ENCODE data around the gene LHX1. TPM values are rescaled to one million over a fixed set of nuclear protein-coding genes. Genes with fewer than 3 reads are reported as not detected.

LHX1 gene
- total RNA-seq, 1 experiment from 2014 or later = 2.2 TPM

DNA sequence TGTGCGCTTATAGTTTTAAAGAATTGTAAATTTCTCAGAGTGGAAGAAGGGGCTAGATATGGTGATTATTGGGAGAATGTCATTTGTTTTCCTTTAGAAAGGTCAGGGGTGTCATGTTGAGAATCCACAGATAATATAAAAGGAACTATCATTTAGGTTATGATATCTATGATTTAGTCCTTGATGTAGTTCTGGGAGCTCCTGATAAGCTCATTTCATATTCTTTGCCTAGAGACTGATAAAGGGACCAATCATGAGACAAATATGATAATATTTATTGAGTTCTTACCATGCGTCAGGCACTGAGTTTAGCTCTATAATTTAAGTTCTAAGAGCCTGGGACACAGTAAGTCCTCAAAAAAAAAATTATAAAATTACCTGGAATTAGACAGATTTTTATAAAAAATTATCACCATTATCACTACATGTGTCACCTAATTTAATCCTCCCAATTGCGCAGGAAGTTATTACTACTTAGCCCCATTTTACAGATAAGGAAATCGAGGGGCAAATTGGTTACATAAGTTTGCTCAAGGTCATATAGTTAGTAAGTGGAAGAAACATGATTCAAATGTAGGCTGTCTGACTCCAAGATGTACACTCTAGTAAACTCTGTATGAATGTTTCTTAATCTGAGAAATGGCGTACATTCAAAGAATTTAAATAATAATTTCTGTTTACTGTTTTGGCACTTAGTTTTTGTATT is 14.0 kb downstream of the LHX1 start:
- DNase-seq (ENCODE audit: low read depth) = no peak

DNA sequence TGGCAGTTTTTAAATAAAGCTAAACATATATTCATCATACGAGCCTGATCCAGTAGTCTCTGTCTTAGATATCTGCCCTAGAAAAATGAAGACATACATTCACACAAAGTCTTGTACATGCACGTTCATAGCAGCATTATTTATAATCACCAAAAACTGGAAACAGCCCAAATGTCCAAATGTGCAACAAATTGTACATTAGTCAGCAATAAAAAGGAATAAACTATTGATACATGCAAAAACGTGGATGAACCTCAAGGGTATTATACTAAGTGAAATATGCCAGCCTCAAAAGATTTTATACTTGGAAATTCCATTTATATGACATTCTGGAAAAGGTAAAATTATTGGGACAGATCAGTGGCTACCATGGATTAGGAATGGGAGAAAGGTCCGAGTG is 34.2 kb downstream of the LHX1 start:
- DNase-seq (ENCODE audit: low read depth) = no peak

DNA sequence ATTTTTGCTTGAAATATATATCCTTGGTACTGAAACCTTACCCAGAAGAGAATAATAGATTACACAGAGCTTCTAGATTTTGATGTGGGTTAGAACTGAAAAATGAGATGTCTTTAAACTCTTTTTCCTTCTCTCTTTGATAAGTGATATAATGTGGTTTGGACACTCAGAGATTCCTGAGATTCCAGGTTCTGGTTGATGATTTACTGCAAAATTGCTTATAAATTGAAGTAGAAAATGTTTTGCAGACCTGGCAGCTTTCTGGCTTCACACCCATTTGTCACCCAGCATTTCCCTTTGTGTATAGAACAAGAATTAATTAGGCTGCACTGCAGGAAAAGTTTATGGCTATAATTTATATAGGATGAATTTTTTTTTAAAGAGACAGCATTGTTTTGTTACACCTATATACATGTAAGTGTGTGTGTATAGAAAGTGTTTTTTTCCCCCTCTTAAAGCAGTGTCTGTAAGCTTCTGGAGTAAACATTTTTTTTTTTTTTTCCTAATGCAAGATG is 35.0 kb downstream of the LHX1 start:
- DNase-seq (ENCODE audit: low read depth) = no peak

DNA sequence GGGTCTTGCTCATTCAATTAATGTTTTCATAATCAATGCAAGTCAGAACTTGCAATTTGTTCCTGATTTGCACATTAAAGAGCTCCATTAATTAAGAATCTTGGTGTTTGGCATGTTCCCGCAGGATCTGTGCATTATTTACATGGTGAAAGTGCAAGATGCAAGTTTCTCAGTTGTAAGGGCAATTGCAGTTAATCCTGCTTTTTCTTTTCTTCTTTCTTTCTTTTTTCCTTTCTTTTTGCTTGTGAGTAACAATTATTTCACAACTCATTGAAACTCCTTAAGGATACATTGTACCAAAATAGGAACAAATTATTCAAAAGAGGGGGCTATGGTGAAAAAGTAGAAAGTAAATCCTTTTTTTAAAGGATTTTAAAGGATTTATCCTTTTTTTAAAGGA is 35.6 kb downstream of the LHX1 start:
- no peak for DNase-seq (ENCODE audit: low read depth)

DNA sequence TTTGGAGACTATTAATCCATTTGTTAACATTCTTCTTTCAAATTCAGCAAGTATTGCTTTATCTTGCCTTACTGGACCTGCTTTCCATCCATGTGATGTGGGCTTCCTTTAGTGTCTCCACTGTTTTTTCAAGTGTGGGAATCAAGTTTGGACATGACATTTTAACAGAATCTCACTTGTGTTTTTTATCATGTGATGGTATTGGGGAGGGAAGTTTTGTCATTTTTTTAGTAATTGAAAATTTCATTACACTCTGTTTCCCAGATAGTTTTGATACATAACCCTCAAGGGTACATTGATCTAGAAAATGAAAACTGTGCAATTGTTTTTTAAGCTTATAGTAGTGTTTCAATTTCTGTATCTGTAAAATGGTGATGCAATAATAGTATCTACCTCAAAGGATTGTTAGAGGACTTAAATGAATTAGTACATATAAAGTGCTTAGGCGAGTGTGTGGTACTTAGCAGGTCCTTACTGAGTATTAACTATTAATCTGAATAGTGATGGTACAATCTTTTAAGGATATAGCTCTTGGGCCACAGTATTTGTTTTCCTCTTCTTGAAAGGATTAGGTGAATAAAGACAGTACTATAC is 38.7 kb downstream of the LHX1 start:
- DNase-seq (ENCODE audit: low read depth) = no peak

DNA sequence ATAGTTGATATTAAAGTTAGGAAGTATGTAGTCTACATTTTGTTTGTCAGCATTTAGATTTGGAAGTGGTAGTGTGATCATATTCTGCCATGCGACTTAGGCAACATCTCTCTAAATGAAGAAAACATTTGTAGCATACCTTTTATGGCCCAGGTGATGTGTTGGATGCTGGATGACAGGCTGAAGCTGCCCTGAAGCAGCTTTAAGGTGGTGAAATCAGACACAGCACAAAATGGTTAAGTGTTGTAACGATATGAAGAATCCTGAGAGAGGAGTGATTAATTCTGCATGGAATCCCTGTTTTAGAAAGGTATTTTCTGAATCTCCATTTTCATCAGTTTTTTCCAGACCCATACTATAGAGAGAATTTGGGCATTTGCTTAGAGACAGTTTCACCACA is 39.8 kb downstream of the LHX1 start:
- no peak for DNase-seq (ENCODE audit: low read depth)

DNA sequence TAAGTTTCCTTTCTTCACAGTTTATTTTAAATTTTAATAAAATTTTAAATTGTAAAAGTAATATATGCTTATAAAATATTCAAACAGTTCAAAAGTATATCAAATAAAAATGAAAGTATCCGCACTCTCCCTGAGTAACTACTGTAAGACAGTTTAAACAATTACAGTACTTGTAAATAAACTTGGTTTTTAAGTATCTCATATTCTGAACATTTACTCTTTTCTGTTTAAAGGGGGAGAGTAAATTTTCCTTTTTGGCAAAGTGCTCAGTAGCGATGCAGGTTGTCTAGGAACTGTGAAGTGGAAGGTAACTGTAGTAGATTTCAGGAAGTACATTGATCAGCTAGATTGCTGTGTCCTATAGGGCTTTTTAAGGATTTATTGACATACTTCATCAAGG is 40.3 kb downstream of the LHX1 start:
- DNase-seq (ENCODE audit: low read depth) = no peak

DNA sequence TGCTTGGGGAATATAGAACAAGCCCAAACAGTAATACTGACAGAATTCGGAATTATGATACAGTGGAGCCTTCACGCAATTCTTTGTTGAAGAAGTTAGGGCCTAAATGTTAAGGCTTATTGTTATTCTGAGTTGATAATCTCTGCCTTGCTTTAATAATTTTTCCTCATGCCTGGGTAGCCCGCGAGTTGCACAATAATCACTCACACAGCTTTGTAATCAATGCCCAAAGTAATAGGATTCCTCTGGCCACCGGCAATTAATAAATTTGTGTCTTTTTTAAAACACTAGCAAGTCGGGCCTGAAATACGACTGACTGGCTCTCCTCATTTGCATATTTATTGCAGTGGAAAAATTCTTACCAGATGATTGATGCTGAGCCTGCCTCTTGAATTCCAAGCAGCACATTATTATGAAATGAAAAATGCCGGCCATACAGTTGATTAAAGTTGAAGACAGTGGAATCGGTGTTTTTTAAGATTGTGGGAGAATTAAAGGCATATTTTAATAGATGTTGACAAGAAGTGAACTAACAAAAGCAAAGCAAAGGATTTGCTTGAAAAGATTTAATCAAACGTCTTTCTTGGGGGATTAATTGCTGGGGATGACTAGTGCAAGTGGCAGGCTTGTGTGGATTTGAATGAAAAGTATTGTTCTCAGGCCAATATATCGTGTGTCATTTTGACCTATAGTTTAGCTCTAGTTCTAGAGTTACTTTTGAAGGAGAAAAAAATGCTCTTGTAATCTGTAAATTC is 41.7 kb downstream of the LHX1 start:
- no peak for DNase-seq (ENCODE audit: low read depth)

DNA sequence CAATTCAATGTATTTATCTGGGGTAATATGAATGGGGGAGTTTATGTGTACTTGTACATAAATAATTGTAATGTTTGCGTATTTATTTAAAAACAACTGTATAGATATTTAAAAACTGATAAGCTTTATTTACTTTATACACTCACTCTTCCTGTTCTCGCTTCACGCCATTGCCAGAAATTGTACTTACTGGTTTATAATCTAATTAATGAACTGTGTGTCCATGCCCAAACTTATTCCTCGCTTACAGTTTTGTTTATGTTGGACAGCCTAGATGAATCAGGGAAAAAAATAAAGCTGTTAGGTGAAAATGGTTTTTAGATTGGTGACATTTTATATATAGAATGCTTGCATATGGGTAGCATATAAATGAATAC is 42.3 kb downstream of the LHX1 start:
- no peak for DNase-seq (ENCODE audit: low read depth)

DNA sequence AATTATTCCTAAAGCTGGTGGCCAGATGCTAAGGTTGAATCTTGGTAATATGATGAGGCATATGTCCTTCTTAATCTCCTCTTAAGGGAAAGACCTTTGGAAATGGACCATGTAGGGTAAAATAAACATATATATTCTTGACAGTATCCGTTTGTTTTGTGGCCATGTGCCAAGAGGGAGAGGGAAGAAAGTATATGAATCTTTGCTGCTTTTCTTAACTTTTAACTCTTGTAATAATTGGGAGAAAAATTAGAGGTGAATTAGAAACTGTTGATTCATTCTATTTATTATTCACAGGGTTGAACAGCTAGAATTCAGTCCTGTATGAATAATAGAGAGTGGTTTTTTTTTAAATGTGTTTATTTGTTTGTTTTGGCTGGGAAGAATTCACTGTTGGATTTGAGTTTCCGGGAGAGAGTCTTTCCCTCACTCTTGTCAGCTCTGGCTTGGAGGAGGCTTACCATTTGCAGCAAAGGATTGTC is 43.0 kb downstream of the LHX1 start:
- no peak for DNase-seq (ENCODE audit: low read depth)

DNA sequence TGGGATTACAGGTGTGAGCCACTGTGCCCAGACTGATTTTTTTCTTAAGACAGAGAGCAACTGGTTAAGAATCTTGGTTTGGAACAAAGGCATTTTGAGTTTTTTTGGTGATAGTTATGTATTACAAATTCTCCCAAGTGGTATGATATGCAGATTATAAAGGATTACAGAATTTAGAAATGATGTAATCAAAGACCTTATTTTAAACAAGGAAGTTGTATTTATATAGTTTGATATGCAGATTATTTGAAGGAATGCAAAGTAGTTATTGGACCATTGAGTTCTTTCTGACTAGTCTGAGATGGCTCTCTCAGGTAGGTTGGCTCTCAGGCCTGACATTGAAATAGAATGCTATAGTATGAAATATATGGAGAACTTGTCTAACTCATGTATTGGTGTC is 46.3 kb downstream of the LHX1 start:
- no peak for DNase-seq (ENCODE audit: low read depth)

DNA sequence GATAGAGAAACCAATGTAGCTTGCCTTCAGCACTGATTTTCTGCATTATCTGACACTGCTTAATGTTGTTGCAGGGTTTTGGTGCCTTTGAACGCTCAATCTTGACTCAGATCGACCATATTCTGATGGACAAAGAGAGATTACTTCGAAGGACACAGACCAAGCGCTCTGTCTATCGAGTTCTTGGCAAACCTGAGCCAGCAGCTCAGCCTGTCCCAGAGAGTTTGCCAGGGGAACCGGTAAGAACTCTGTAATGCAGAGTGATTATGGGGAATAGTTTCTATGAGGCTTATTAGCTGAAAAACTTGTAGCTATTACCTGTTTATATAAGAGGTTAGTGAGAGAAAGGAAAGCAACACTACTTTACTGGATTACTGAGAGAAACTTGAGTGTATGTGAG is 51.9 kb downstream of the LHX1 start:
- no peak for DNase-seq (ENCODE audit: low read depth)

DNA sequence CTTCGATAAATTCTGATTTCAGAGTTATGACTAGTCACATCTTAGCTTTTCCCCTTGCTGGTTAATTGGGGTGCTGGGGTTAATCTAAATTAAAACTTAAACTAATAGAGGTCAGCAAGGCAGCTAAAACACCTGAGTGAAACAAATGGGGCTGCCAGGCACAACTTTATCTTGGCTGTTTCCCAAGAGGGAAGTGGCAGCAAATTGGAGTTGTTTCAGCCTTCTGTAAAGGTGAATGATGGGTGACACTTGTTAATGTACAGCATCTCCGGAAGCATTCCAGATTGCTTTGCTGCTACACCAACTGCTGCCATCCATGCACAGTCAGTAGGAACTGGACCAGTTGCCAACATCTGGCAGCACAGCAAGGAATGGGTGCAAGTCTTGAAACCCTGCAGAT is 55.4 kb downstream of the LHX1 start:
- DNase-seq (ENCODE audit: low read depth) = no peak

DNA sequence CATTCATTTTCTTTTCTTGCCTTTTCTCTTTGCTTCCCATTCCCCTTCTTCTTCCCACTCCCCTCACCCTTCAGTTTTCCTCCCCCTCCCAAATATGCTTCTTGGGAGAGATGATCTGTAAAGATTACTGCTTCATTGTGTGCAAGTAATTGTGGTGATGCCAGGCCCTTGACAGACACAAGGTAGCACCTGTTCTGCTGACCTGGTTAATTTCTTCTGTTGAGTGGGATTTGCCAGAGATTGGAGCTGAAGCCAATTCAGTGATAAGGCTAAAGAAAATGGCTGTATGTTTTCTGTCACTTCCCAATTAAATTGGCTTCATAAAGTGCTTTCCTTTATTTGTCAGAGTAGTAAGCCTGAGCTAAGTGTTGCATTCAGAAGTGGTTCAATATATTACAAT is 56.0 kb downstream of the LHX1 start:
- no peak for DNase-seq (ENCODE audit: low read depth)

Small RNAs within 50 kb of the gene (small RNA-seq; reads per million reads assigned to genes)
- gene AC243773.2 = not detected

Other genes starting within 250 kb of the LHX1 start
- gene AATF, start 11.5 kb downstream of the LHX1 start, total RNA-seq (2014; rRNA removed; shearing (Covaris generic)) = 125 and 153 TPM in 2 replicates

All from HT1080 (cell line).